Motor neuron (in vitro differentiated cells): ENCODE results near the gene ARPC2. TPM values are rescaled to one million over a fixed set of nuclear protein-coding genes. Genes with fewer than 3 reads are reported as not detected.

Source experiments
- ATAC-seq, 8 experiments: fragments of 200-7000 bp; cut with Tn5 transposase; replicated peaks in 6 of 8; 2 replicates each; pipeline ENCODE4 v1.8.0; 2021; ENCODE audit warnings: mild to moderate bottlenecking in 8 of 8, moderate library complexity in 8 of 8
- H3K27ac ChIP-seq, 2 donors: fragments of 250-450 bp; sonication (Bioruptor Pico); 2 replicates each; pipeline ENCODE4 v1.9.0; 2021; ENCODE audit warnings: antibody characterized with exemption in 2 of 2, mild to moderate bottlenecking in 2 of 2, moderate library complexity in 1 of 2
- H3K4me1 ChIP-seq, 2 donors: fragments of 250-450 bp; sonication (Bioruptor Pico); replicated peaks in 1 of 2; 2 replicates each; pipeline ENCODE4 v1.6.1; 2021; ENCODE audit warnings: antibody characterized with exemption in 2 of 2, mild to moderate bottlenecking in 2 of 2, moderate library complexity in 1 of 2
- H3K4me3 ChIP-seq, 5 donors: fragments of 250-450 bp; sonication (Bioruptor Pico); 2 replicates each; pipeline ENCODE4 v1.9.0; 2021; ENCODE audit warnings: antibody characterized with exemption in 5 of 5, mild to moderate bottlenecking in 5 of 5, moderate library complexity in 4 of 5
- WGBS, 10 experiments: fragments of 450-650 bp; shearing (Covaris generic); methylation state at CpG; one replicate each; pipeline ENCODE4 v1.0.0; 2022; 5-methylcytosine and 5-hydroxymethylcytosine counted together
- in situ Hi-C, 9 experiments: fragments of 400-800 bp; cut with MboI; loops; one replicate each; pipeline ENCODE4 v1.15.0; 2021; ENCODE audit warnings: low sequenced_read_pairs in 9 of 9, low pct_unique_long_range_greater_than_20kb in 2 of 9; ENCODE audit not compliant: unreplicated experiment in 9 of 9
- total RNA-seq, 8 experiments: library from RNA; unstranded; fragments of 300-600 nt; gene quantifications; 2 replicates each; pipeline versions ENCODE4 v1.2.3 to v1.2.4, GENCODE V29; 2022

ARPC2 gene
- total RNA-seq, 8 experiments from 2014 or later: 95.6 to 489 (median 176) TPM

DNA sequence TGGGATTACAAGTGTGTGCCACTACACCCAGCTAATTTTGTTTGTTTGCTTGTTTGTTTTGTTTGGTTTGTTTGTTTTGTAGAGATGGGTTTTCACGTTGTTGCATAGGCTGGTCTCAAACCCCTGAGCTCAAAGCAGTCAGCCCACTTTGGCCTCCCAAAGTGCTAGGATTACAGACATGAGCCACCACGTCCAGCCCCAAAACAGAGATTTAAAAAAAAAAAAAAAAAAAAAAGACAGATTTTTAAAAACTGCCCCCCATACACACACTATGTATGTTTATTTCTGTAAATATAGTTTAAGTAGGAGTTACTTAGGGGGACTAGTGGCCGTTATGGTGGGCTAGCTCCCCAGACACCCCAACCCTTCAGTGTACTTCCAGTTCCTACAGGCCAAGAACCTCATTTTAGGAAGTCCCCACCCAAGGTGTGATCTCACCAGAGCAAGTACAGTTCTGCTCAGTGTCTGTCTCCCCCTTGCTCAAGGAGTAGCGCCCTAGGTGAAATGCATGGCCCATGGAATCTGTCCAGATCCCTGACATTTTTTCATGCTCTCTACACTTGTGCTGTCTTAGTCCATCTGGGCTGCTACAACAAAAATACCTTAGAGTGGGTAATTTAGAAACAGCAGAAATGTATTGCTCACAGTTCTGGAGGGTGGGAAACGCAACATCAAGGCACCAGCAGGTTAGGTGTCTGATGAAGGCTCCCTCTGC lies 76.9 kb downstream of the ARPC2 start:
- Histone ChIP-seq H3K4me1 (peaks cover 0 to 3% of the 10 kb centered on the region in 2 donors), H3K27ac (no peak overlapping the region), H3K4me3 (no peak overlapping the region)
- 50 to 100% (median 73%) methylated on average over 1 to 5 of the region's 5 CpGs for WGBS, 10 experiments
- no peak for ATAC-seq
- in situ Hi-C loops: loop anchor here in 7 of 9 experiments (25.0 kb wide), 2 partner anchors 93 to 393 kb away; partner anchors contain the start of genes CTDSP1 (in 7 of the 7) and SLC11A1 (in 7 of the 7)

DNA sequence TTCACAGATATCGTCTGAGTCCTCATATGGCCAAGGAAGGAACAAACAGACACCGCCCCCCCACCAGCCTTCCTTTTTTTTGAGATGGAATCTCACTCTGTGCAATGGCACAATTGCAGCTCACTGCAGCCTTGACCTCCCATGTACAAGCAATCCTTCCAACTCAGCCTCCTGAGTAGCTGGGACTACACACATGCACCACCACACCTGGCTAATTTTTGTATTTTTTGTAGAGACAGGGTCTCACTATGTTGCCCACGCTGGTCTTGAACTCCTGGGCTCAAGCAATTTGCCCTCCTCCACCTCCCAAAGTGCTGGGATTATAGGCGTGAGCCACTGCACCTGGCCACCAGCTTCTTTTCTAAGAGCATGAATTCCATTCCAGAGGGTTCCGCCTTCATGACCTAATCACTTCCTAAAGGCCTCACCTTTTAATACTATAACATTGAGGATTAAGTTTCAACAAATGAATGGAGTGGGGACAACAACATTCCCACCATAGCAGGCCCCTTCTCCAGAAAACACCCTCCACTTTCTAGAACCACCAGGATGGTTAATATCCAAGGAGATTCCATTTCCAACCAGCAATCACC lies 77.5 kb downstream of the ARPC2 start:
- 70 to 100% (median 86%) methylated on average over 1 to 5 of the region's 5 CpGs; no CpG with 5 or more reads in 1 of the 10 experiments for WGBS, 10 experiments
- in situ Hi-C loops: loop anchor here in 7 of 9 experiments (25.0 kb wide), 2 partner anchors 93 to 393 kb away; partner anchors contain the start of genes CTDSP1 (in 7 of the 7) and SLC11A1 (in 7 of the 7)
- Histone ChIP-seq H3K4me1 (peaks cover 0 to 3% of the 10 kb centered on the region in 2 donors), H3K27ac (no peak overlapping the region), H3K4me3 (no peak overlapping the region)
- no peak for ATAC-seq

DNA sequence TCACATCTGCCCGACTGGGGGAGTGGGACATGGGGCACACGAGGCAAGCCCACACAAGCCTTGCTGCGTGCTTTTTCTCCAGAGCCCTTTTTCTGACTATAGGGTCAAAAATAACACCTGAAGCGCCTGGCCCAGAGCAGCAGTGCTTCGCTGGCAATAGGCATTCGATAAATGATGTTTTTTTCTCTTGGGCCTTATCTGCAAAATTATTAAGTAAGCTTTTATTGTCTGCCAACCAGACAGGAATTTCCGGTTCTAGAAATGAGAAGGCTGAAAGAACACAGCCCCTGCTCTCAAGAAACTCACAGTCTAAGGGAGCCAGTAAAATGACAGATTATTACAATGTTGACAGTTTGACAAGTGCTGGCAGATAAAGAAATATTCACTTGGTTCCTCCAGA lies 78.0 kb downstream of the ARPC2 start:
- in situ Hi-C loops: loop anchor here in 7 of 9 experiments (25.0 kb wide), 2 partner anchors 92 to 392 kb away; partner anchors contain the start of genes CTDSP1 (in 7 of the 7) and SLC11A1 (in 7 of the 7)
- no peak overlapping the region for H3K27ac ChIP-seq
- 79 to 100% (median 87%) methylated on average over 1 to 7 of the region's 7 CpGs; no CpG with 5 or more reads in 2 of the 10 experiments for WGBS, 10 experiments
- ATAC-seq: no peak
- no peak overlapping the region for H3K4me3 ChIP-seq
- H3K4me1 ChIP-seq: no peaks in the 10 kb centered on the region

DNA sequence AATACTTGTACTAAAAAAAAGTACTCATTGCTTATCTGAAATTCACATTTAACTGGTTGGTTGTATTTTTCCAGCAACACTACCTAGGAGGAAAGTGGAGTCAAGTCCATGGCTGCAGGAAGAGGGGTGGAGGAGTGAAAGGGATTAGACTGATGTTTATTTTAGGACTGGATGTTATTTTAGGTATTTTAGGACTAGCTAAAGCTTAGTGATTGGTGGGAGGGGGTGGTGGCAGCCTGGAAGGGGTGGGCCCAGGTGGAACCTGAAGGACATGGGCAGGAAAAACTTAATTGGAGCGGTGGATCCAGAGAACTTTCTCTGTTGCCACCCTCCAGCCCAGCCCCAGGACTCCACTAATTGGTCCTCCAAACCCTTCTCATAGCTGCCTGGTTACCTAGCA lies 79.2 kb downstream of the ARPC2 start:
- WGBS, 10 experiments: 100% methylated on average over 1 of the region's 1 CpG; no CpG with 5 or more reads in 8 of the 10 experiments
- no peak overlapping the region for H3K27ac ChIP-seq
- in situ Hi-C loops: loop anchor here in 7 of 9 experiments (25.0 kb wide), 2 partner anchors 91 to 391 kb away; partner anchors contain the start of genes CTDSP1 (in 7 of the 7) and SLC11A1 (in 7 of the 7)
- H3K4me1 ChIP-seq: no peaks in the 10 kb centered on the region
- H3K4me3 ChIP-seq: no peak overlapping the region
- ATAC-seq: no peak

DNA sequence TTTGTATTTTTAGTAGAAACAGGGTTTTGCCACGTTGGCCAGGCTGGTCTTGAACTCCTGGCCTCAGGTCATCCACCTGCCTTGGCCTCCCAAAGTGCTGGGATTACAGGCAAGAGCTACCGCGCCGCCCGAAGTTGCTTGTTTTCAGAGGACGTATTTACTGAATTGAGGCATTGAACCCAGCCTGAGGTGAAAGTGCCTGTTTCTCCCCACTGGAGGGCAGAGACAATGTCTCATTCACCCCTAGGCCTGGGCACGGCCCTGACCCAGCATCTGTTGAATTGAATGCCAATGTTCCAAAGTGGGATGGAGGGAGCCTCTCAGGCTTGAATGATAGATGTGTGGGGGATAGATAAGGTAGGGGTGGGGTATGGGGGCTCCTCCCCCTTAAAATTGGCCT lies 79.9 kb downstream of the ARPC2 start:
- no peak for ATAC-seq
- WGBS, 10 experiments: 40 to 100% (median 90%) methylated on average over 1 to 2 of the region's 7 CpGs; no CpG with 5 or more reads in 7 of the 10 experiments
- H3K4me1 ChIP-seq: no peaks in the 10 kb centered on the region
- in situ Hi-C loops: loop anchor here in 7 of 9 experiments (25.0 kb wide), 2 partner anchors 90 to 390 kb away; partner anchors contain the start of genes CTDSP1 (in 7 of the 7) and SLC11A1 (in 7 of the 7)
- no peak overlapping the region for H3K4me3 ChIP-seq
- no peak overlapping the region for H3K27ac ChIP-seq

DNA sequence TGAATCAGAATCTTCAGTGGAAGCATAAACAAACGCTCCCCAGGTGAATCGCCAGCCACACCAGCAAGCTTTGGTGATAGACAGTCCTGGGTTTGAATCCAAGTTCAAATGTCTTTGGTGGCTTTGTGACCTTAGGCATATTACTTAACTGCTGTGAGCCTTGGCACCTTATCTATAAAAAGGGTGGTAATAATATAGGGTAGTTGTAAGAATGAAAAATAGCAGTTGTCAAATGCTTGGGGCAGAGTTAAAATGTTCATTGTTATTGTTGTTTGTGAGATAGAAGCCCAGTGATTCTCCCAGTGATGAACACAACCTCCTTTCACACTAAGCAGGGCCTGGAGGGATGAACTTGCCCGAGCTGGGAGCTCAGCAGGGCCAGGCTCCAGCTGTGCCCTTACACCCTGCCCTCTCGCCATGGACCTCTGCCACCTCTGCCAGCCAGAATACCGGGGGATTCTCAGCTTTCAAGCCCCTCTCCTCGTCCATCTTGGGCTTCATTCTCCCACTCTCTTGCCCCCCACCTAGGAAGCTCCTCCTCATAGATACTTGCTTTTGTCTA lies 81.4 kb downstream of the ARPC2 start:
- no peak overlapping the region for H3K27ac ChIP-seq

DNA sequence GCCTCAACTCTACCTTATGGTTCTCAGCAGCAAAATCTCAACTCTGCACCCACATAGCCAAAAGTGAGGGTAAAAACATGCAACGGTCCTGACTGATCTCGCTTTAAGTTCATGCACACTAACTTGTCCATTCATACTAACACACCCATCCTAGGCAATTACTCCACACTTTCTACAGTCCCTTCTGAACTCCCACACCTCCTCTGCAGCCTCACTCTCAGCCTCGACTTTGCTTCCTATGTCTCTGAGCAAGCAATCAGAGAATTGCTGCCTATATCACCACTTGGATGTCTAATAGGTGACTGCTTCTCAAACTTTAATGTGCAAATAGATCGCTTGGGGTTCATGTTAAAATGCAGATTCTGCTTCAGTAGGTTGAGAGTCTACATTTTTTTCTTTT lies 83.2 kb downstream of the ARPC2 start:
- Histone ChIP-seq H3K27ac (no peak overlapping the region), H3K4me1 (no peaks in the 10 kb centered on the region), H3K4me3 (no peak overlapping the region)
- in situ Hi-C loops: loop anchor here in 1 of 9 experiments (10.0 kb wide), 1 partner anchor 95 kb away; the partner anchor contains the start of gene CTDSP1
- 70 to 100% (median 83%) methylated on average over 1 to 4 of the region's 4 CpGs; no CpG with 5 or more reads in 2 of the 10 experiments for WGBS, 10 experiments
- no peak for ATAC-seq

More for the DNA sequence above, 81.4 kb downstream of the ARPC2 start:
- WGBS, 10 experiments: 20 to 75% (median 61%) methylated on average over 1 to 6 of the region's 6 CpGs; no CpG with 5 or more reads in 1 of the 10 experiments
- H3K4me1 ChIP-seq: no peaks in the 10 kb centered on the region
- no peak for ATAC-seq
- H3K4me3 ChIP-seq: no peak overlapping the region
- in situ Hi-C loops: loop anchor here in 7 of 9 experiments (25.0 kb wide), 2 partner anchors 89 to 389 kb away; partner anchors contain the start of genes CTDSP1 (in 7 of the 7) and SLC11A1 (in 7 of the 7)

DNA sequence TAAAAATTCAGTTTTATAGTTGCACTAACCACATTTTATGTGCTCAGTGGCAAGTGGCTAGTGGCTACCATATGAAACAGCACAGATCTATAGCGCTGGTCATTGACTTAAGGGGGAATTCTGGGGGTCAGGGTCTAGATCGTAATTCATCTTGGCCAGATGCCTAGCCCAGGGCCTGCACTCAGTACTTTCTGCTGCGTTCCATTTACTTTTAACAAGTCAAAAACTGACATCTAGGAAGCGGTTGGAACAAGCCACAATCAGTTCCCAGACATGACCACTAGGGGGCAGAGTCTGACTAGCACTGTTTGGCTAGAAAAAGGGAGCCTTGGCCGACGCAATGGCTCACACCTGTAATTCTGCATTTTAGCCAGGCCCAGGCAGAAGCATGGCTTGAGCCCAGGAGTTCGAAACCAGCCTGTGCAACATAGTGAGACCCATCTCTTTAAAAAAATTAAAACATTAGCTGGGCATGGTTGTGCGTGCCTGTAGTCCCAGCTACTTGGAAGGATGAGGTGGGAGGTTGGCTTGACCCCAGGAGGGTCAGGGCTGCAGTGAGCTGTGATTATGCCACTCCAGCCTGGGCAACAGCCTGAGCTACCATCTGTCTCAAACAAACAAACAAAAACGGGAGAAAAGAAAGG lies 84.3 kb downstream of the ARPC2 start:
- 0% methylated on average over 2 to 6 of the region's 9 CpGs; no CpG with 5 or more reads in 2 of the 10 experiments for WGBS, 10 experiments
- in situ Hi-C loops: loop anchor here in 1 of 9 experiments (10.0 kb wide), 1 partner anchor 94 kb away; the partner anchor contains the start of gene CTDSP1
- peak; percentile 70 to 97 (median 89) for ATAC-seq
- H3K4me1 ChIP-seq: no peaks in the 10 kb centered on the region
- no peak overlapping the region for H3K4me3 ChIP-seq
- H3K27ac ChIP-seq: no peak overlapping the region

Other genes starting within 250 kb of the ARPC2 start
- gene TNS1, start 214.2 kb upstream of the ARPC2 start, total RNA-seq: 10 to 100 TPM in 5 of 8 experiments, 1 to 10 TPM in 3; 2.3 to 41.7 (median 11.4) TPM
- gene RUFY4, start 147.9 kb upstream of the ARPC2 start, total RNA-seq: under 1 TPM in 7 of 8 experiments, not detected in 1; 0.21 to 0.95 (median 0.35) TPM
- 10 to 100 TPM in 1 of 8 experiments, under 1 TPM in 5, not detected in 2; 0.04 to 23.8 (median 0.18) TPM for gene CXCR2, start 91.2 kb upstream of the ARPC2 start, total RNA-seq
- 1 to 10 TPM in 1 of 8 experiments, under 1 TPM in 4, not detected in 3; 0.09 to 1.6 (median 0.21) TPM for gene CXCR1, start 50.2 kb upstream of the ARPC2 start, total RNA-seq
- 1 to 10 TPM in 3 of 8 experiments, under 1 TPM in 5; 0.49 to 6.9 (median 0.85) TPM for gene GPBAR1, start 43.8 kb downstream of the ARPC2 start, total RNA-seq
- 100 to 1,000 TPM in 2 of 8 experiments, 10 to 100 TPM in 6; 61.0 to 179 (median 82.2) TPM for gene AAMP, start 52.9 kb downstream of the ARPC2 start, total RNA-seq
- 100 to 1,000 TPM in 2 of 8 experiments, 10 to 100 TPM in 6; 41.4 to 122 (median 60.8) TPM for gene PNKD, start 53.3 kb downstream of the ARPC2 start, total RNA-seq
- 100 to 1,000 TPM in 1 of 8 experiments, 10 to 100 TPM in 3, 1 to 10 TPM in 3, under 1 TPM in 1; 0.54 to 276 (median 8.6) TPM for gene TMBIM1, start 75.3 kb downstream of the ARPC2 start, total RNA-seq
- gene CATIP, start 139.7 kb downstream of the ARPC2 start, total RNA-seq: 1 to 10 TPM in 3 of 8 experiments, under 1 TPM in 5; 0.11 to 9.0 (median 0.98) TPM
- 1 to 10 TPM in 4 of 8 experiments, under 1 TPM in 4; 0.50 to 3.1 (median 0.95) TPM for gene SLC11A1, start 165.1 kb downstream of the ARPC2 start, total RNA-seq
- gene CTDSP1, start 182.7 kb downstream of the ARPC2 start, total RNA-seq: 10 to 100 TPM in 5 of 8 experiments, 1 to 10 TPM in 3; 6.3 to 76.7 (median 23.0) TPM
- under 1 TPM; 0.07 to 0.91 (median 0.33) TPM for gene VIL1, start 201.9 kb downstream of the ARPC2 start, total RNA-seq